PC-9 (cell line): ENCODE data around the gene MPHOSPH6. TPM values are rescaled to one million over a fixed set of nuclear protein-coding genes. Genes with fewer than 3 reads are reported as not detected.

Experiments used
- BruUV-seq: library from RNA; stranded (reverse); fragments of 400-500 nt; replicated peaks from 2 replicates; lab custom pipeline; 2021; lab: Mats Ljungman, UMichigan
- CTCF ChIA-PET: fragments of 300-600 bp; sonication (Branson Sonifier 250); formaldehyde crosslinking; loops from one replicate; lab custom pipeline; 2022; ENCODE audit warnings: antibody characterized with exemption; lab: Charles Lee
- POLR2A ChIA-PET: fragments of 300-600 bp; sonication (Branson Sonifier 250); formaldehyde crosslinking; loops from one replicate; lab custom pipeline; 2022; ENCODE audit warnings: antibody characterized with exemption; ENCODE audit not compliant: unreplicated experiment; lab: Charles Lee
- DNase-seq, 2 experiments: peaks; one replicate each; pipeline versions ENCODE4 v3.0.0 to v3.0.0-alpha.2; 2015 to 2022; ENCODE audit warnings: mixed read lengths in 1 of 2
- H2AFZ ChIP-seq: fragments of 200-600 bp; sonication (generic); 2 replicates; pipeline ENCODE4 v1.8.1; 2017; ENCODE audit warnings: antibody characterized with exemption
- H3F3A ChIP-seq: fragments of 200-600 bp; sonication (generic); 2 replicates; pipeline ENCODE4 v1.8.1; 2017; ENCODE audit warnings: antibody characterized with exemption, mild to moderate bottlenecking, low read depth; ENCODE audit not compliant: insufficient read depth
- H3K27ac ChIP-seq: fragments of 200-600 bp; sonication (generic); 2 replicates; pipeline ENCODE4 v1.6.1; 2016; ENCODE audit warnings: mixed run types
- H3K27me3 ChIP-seq: fragments of 200-600 bp; sonication (generic); 2 replicates; pipeline ENCODE4 v1.6.1; 2016; ENCODE audit warnings: low read depth, mixed run types; ENCODE audit not compliant: insufficient read depth
- H3K36me3 ChIP-seq: fragments of 200-600 bp; sonication (generic); 2 replicates; pipeline ENCODE4 v1.6.1; 2016; ENCODE audit warnings: low read depth, mixed run types
- H3K4me1 ChIP-seq: fragments of 200-600 bp; sonication (generic); replicated peaks from 2 replicates; pipeline ENCODE4 v1.6.1; 2016; ENCODE audit warnings: mixed run types; ENCODE audit not compliant: insufficient read depth
- H3K4me2 ChIP-seq: fragments of 200-600 bp; sonication (generic); 2 replicates; pipeline ENCODE4 v1.6.1; 2017; ENCODE audit warnings: mixed run types
- H3K4me3 ChIP-seq: fragments of 200-600 bp; sonication (generic); 2 replicates; pipeline ENCODE4 v1.6.1; 2016; ENCODE audit warnings: mixed run types
- H3K79me2 ChIP-seq: fragments of 200-600 bp; sonication (generic); 2 replicates; pipeline ENCODE4 v1.6.1; 2017; ENCODE audit warnings: low read depth, mixed run types
- H3K9me2 ChIP-seq: fragments of 200-600 bp; sonication (generic); 2 replicates; pipeline ENCODE4 v1.8.1; 2017; ENCODE audit warnings: mild to moderate bottlenecking; ENCODE audit not compliant: insufficient read depth
- H3K9me3 ChIP-seq: fragments of 200-600 bp; sonication (generic); 2 replicates; pipeline ENCODE4 v1.8.1; 2016; ENCODE audit warnings: low read depth; ENCODE audit not compliant: insufficient read depth
- H4K20me1 ChIP-seq: fragments of 200-600 bp; sonication (generic); 2 replicates; pipeline ENCODE4 v1.8.1; 2017; ENCODE audit not compliant: insufficient read depth
- CTCF ChIP-seq: fragments of 200-600 bp; sonication (generic); conservative IDR thresholded peaks from 2 replicates; pipeline ENCODE4 v1.6.1; 2017; ENCODE audit warnings: mixed run types, antibody characterized with exemption, mild to moderate bottlenecking, moderate library complexity
- EZH2 ChIP-seq: fragments of 200-600 bp; sonication (generic); IDR thresholded peaks from 2 replicates; pipeline ENCODE4 v1.8.0; 2017; ENCODE audit warnings: antibody characterized with exemption, low read depth
- intact Hi-C: fragments of 100-400 bp; cut with micrococcal nuclease; formaldehyde crosslinking; loops from one replicate; pipeline ENCODE4 v1.10.0; 2022; ENCODE audit not compliant: unreplicated experiment
- total RNA-seq: library from RNA; stranded (reverse); gene quantifications from 2 replicates; pipeline ENCODE4 v1.2.3, GENCODE V29; 2021

The MPHOSPH6 gene
- total RNA-seq, 1 experiment from 2014 or later = 15.2 TPM

- Histone ChIP-seq H3K4me2 (no peak overlapping the region), H3K36me3 (peaks cover 10% of the 10 kb centered on the region; the same call in 1 of the 2 replicates), H3K27me3 (no peaks in the 10 kb centered on the region), H3K4me3 (no peak overlapping the region), H3K4me1 (no peaks in the 10 kb centered on the region), H3K27ac (no peak overlapping the region), H4K20me1 (no peaks in the 10 kb centered on the region), H2AFZ (no peak overlapping the region), H3K9me2 (no peaks in the 10 kb centered on the region), H3K79me2 (0 out of 2 replicates have a peak, but pooled peaks cover 8% of the 10 kb centered on the region), H3F3A (no peaks in the 10 kb centered on the region), H3K9me3 (no peaks in the 10 kb centered on the region)
- TF ChIP-seq EZH2 = no peak
- no peak for TF ChIP-seq CTCF
- ChIA-PET POLR2A (no interaction called here), CTCF (no interaction called here)
- no TSS peak for BruUV-seq
- intact Hi-C loops = no loop called here
- DNase-seq = no peak
Measured at GRCh38 chr16:82157836-82158235, 12.2 kb downstream of the MPHOSPH6 start.

- no TSS peak for BruUV-seq
- 0 out of 2 replicates have a peak, but pooled peaks cover 8% of the 10 kb centered on the region for H3K79me2 ChIP-seq
- ChIA-PET CTCF (no interaction called here), POLR2A (no interaction called here)
- no peaks in the 10 kb centered on the region for H3F3A ChIP-seq
- DNase-seq = no peak
- no peaks in the 10 kb centered on the region for H3K9me3 ChIP-seq
- intact Hi-C loops = no loop called here
- peaks cover 10% of the 10 kb centered on the region; the same call in 1 of the 2 replicates for H3K36me3 ChIP-seq
- H2AFZ ChIP-seq = no peak overlapping the region
- no peak overlapping the region for H3K4me3 ChIP-seq
- no peak overlapping the region for H3K4me2 ChIP-seq
- no peak overlapping the region for H3K27ac ChIP-seq
- H3K27me3 ChIP-seq = no peaks in the 10 kb centered on the region
- TF ChIP-seq CTCF (no peak), EZH2 (no peak)
- no peaks in the 10 kb centered on the region for H3K9me2 ChIP-seq
- no peaks in the 10 kb centered on the region for H3K4me1 ChIP-seq
- H4K20me1 ChIP-seq = no peaks in the 10 kb centered on the region
Measured at GRCh38 chr16:82157534-82157812, 12.6 kb downstream of the MPHOSPH6 start.

- TF ChIP-seq EZH2 = no peak
- no peak for TF ChIP-seq CTCF
- POLR2A ChIA-PET = no interaction called here
- no peaks in the 10 kb centered on the region for H3K9me3 ChIP-seq
- no TSS peak for BruUV-seq
- no peaks in the 10 kb centered on the region for H4K20me1 ChIP-seq
- H3K9me2 ChIP-seq = no peaks in the 10 kb centered on the region
- DNase-seq = no peak
- no peaks in the 10 kb centered on the region for H3K27me3 ChIP-seq
- 0 out of 2 replicates have a peak, but pooled peaks cover 8% of the 10 kb centered on the region for H3K79me2 ChIP-seq
- peaks cover 10% of the 10 kb centered on the region; the same call in 1 of the 2 replicates for H3K36me3 ChIP-seq
- CTCF ChIA-PET = interaction anchor here (0.6 kb wide), 1 partner anchor 156 kb away, joined by 7 read pairs; no protein-coding TSS in a partner anchor
- no peaks in the 10 kb centered on the region for H3F3A ChIP-seq
- no peak overlapping the region for H3K4me3 ChIP-seq
- intact Hi-C loops = no loop called here
- no peak overlapping the region for H3K4me2 ChIP-seq
- H3K4me1 ChIP-seq = no peaks in the 10 kb centered on the region
- H2AFZ ChIP-seq = no peak overlapping the region
- H3K27ac ChIP-seq = no peak overlapping the region
Measured at GRCh38 chr16:82156761-82157533, 13.1 kb downstream of the MPHOSPH6 start.
